NCI-H1694 treated with DMSO at 0.1 percent for 48 hours (cell line): Measurements from ENCODE around the gene ACTBL2.
"Not testable (repeated sequence)": the region's sequence is repeated elsewhere in the genome, so short reads cannot be mapped to it uniquely, and the experiment has no call there.

ENCODE experiments used
- DNase-seq: peaks from one replicate; lab custom pipeline; 2025; lab: John Stamatoyannopoulos, UW

The ACTBL2 gene

GRCh38 chr5:57482671-57483106 lies at the start of gene ACTBL2:
ACTBL2 (minus strand) TSS chr5:57482811; CDS start chr5:57482707, 104 bp downstream.
- no peak for DNase-seq

- DNase-seq: no peak
Observed at GRCh38 chr5:57531333-57531732, 48.7 kb upstream of the ACTBL2 start.

GRCh38 chr5:57529864-57530263 lies 47.3 kb upstream of the ACTBL2 start:
- no peak for DNase-seq

GRCh38 chr5:57527870-57528269 lies 45.3 kb upstream of the ACTBL2 start:
- DNase-seq: no peak

- DNase-seq: no peak
Observed at GRCh38 chr5:57524348-57525060, 41.9 kb upstream of the ACTBL2 start.

- not testable (repeated sequence) for DNase-seq
Observed at GRCh38 chr5:57522477-57522876, 39.9 kb upstream of the ACTBL2 start.

GRCh38 chr5:57518415-57518814 lies 35.8 kb upstream of the ACTBL2 start:
- DNase-seq: not testable (repeated sequence)

- DNase-seq: no peak
Observed at GRCh38 chr5:57517250-57517649, 34.6 kb upstream of the ACTBL2 start.

GRCh38 chr5:57513785-57514184 lies 31.2 kb upstream of the ACTBL2 start:
- no peak for DNase-seq

GRCh38 chr5:57511321-57511720 lies 28.7 kb upstream of the ACTBL2 start:
- no peak for DNase-seq

- no peak for DNase-seq
Observed at GRCh38 chr5:57509501-57510260, 27.1 kb upstream of the ACTBL2 start.

GRCh38 chr5:57508211-57508610 lies 25.6 kb upstream of the ACTBL2 start:
- no peak for DNase-seq

- DNase-seq: no peak
Observed at GRCh38 chr5:57505272-57506200, 22.9 kb upstream of the ACTBL2 start.

GRCh38 chr5:57504357-57504756 lies 21.7 kb upstream of the ACTBL2 start:
- no peak for DNase-seq

- no peak for DNase-seq
Observed at GRCh38 chr5:57503433-57503832, 20.8 kb upstream of the ACTBL2 start.

- DNase-seq: no peak
Observed at GRCh38 chr5:57501414-57502201, 19.0 kb upstream of the ACTBL2 start.

GRCh38 chr5:57499262-57500050 lies 16.8 kb upstream of the ACTBL2 start:
- peak; percentile 46 for DNase-seq

GRCh38 chr5:57497733-57498132 lies 15.1 kb upstream of the ACTBL2 start:
- no peak for DNase-seq

GRCh38 chr5:57495285-57496086 lies 12.9 kb upstream of the ACTBL2 start:
- DNase-seq: no peak
